H1 (cell line): Measurements from ENCODE around the gene KAT2A. TPM values are rescaled to one million over a fixed set of nuclear protein-coding genes. Genes with fewer than 3 reads are reported as not detected.

Experiments
- BACH1 ChIP-seq: IDR thresholded peaks from 2 replicates; pipeline ENCODE4 v1.6.1; 2012; ENCODE audit warnings: low read length, improper control_type of control experiment
- CBX8 ChIP-seq: fragments of 300-800, 300-1000 bp; sonication (generic); IDR thresholded peaks from 2 replicates; pipeline ENCODE4 v1.7.1; 2016; ENCODE audit warnings: low read depth, low read length, borderline replicate concordance
- CREB1 ChIP-seq: IDR thresholded peaks from 2 replicates; pipeline ENCODE4 v1.6.1; 2012; ENCODE audit warnings: inconsistent platforms
- JUND ChIP-seq: IDR thresholded peaks from 2 replicates; pipeline ENCODE4 v1.6.1; 2011; ENCODE audit warnings: mild to moderate bottlenecking, improper control_type of control experiment, low read length
- KDM5A ChIP-seq: fragments of 200-600 bp; IDR thresholded peaks from 2 replicates; pipeline ENCODE4 v1.7.1; 2012; ENCODE audit warnings: mild to moderate bottlenecking, low read length, inconsistent platforms, mixed read lengths
- PHF8 ChIP-seq: fragments of 200-600 bp; sonication (generic); conservative IDR thresholded peaks from 2 replicates; pipeline ENCODE4 v1.7.1; 2012; ENCODE audit warnings: low read depth, mild to moderate bottlenecking, inconsistent platforms, low read length, moderate library complexity
- POU5F1 ChIP-seq: IDR thresholded peaks from 2 replicates; pipeline ENCODE4 v1.6.1; 2011; ENCODE audit warnings: low read depth, mild to moderate bottlenecking, low read length, moderate library complexity
- RNF2 ChIP-seq: fragments of 200-900, 300-1000 bp; sonication (generic); IDR thresholded peaks from 2 replicates; pipeline ENCODE4 v1.7.1; 2016; ENCODE audit warnings: borderline replicate concordance, low read depth, mild to moderate bottlenecking, antibody characterized with exemption, low read length; ENCODE audit not compliant: poor library complexity, severe bottlenecking; ENCODE audit errors: missing control alignments
- SIN3A ChIP-seq, 2 experiments: IDR thresholded peaks in 1 of 2; conservative IDR thresholded peaks in 1 of 2; 2 replicates each; pipeline ENCODE4 v1.6.1; 2011 to 2012; ENCODE audit warnings: low read length in 2 of 2, improper control_type of control experiment in 1 of 2, low read depth in 1 of 2, mild to moderate bottlenecking in 1 of 2
- TAF1 ChIP-seq: IDR thresholded peaks from 2 replicates; pipeline ENCODE4 v1.6.1; 2011; ENCODE audit warnings: mild to moderate bottlenecking, low read depth, low read length
- TBP ChIP-seq: IDR thresholded peaks from 2 replicates; pipeline ENCODE4 v1.6.1; 2011; ENCODE audit warnings: low read depth, low read length, improper control_type of control experiment
- polyA plus RNA-seq, 7 experiments: library from polyadenylated mRNA; depleted of rRNA in 3 of 7; stranded (reverse) in 5 of 7; unstranded in 2 of 7; fragments of >200 nt in 5 of 7; fragments of 200-250 nt in 2 of 7; gene quantifications; 1 replicate in 5 of 7; 2 replicates in 1 of 7; 4 replicates in 1 of 7; pipeline versions ENCODE4 v1.2.1 to v1.2.3, GENCODE V29; 2011 to 2013; ENCODE audit warnings: missing spikeins in 2 of 7, mixed read lengths in 2 of 7
- total RNA-seq: library from RNA; stranded (reverse); fragmentation: NEBNext Ultra II Directional; extraction: Animal tissue kit (Norgen Biotek cat#: 25700); gene quantifications from 2 replicates; pipeline ENCODE4 v1.2.1, GENCODE V29; 2021

The KAT2A gene
- total and polyA plus RNA-seq, 2 of the 8 experiments (the other 6 are each of a cell fraction or from before 2014, with no cell fraction given) = 34.2 to 40.1 TPM

DNA sequence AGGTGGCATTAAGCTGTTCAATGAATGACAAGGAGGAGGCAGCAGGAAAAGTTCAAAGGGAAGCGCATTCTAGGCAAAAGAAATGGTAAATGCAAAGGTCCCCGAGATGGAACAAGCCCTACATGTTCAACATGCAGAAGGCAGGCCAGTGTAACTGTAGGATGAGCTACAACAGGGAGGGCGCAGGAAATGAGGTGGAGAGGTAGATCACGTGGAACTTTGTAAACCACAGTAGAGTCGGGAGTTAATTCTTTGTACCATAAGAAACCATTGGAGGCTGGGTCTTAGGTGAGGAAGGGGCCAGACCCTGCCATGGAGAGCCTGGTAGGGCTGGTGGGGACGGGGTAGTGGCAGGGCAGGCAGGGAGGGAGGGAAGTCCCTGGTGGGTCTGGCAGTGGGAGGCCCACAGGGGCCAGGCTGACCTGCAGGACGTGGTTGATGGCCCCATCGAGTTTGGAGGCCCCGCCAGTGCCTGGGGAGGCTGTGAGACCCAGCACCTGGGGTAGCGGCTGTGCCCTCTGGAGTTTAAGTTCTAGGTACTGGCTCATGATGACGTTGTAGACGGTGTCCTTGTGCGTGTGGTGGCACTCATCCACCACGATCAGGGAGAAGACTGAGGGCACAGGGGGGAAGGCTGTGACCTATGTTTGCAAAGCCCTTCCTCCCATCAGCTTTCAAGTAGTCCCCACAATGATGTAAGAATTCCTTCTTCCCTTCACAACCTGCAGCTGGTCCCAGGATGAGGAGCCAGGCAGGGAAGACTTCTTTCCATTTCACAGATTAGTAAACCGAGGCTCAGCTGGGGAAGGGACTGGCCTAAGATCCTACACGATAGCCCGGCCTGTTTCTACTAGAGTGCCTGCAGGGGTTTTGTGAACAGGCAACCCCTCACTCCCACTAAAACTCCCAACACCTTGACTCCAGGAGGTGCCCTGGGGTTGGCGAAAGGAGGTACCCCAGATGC is 10.6 kb downstream of the KAT2A start (continued):
- no peak for TF ChIP-seq RNF2
- TF ChIP-seq CREB1 = no peak
- no peak for TF ChIP-seq BACH1
- TF ChIP-seq PHF8 = no peak
- no peak for TF ChIP-seq POU5F1
- TF ChIP-seq TBP = no peak
- TF ChIP-seq TAF1 = no peak
- TF ChIP-seq SIN3A (conservative IDR thresholded peaks at IDR 0.05 in 1 of 2, IDR thresholded peaks at IDR 0.05 in 1 of 2; ENCODE audit: low read depth in 1 of 2, low read length in 2 of 2) = no peak
- TF ChIP-seq KDM5A = no peak
- no peak for TF ChIP-seq JUND
- TF ChIP-seq CBX8 = no peak
